Hematopoietic multipotent progenitor cell treated with erythropoietin and hydrocortisone succinate and interleukin-3 and kit ligand, for 17 days (in vitro differentiated cells): ENCODE measurements around the gene SOD2.
"Not testable (repeated sequence)": the region's sequence is repeated elsewhere in the genome, so short reads cannot be mapped to it uniquely, and the experiment has no call there.

Experiments used
- DNase-seq: peaks from one replicate; pipeline ENCODE4 v3.0.0-alpha.2; 2015; ENCODE audit warnings: low spot score

Gene SOD2

GRCh38 chr6:159682295-159682694 is 10.7 kb downstream of the SOD2 start:
- no peak for DNase-seq

GRCh38 chr6:159681191-159681880 is 11.7 kb downstream of the SOD2 start:
- DNase-seq: no peak

GRCh38 chr6:159680104-159680503 is 12.9 kb downstream of the SOD2 start:
- no peak for DNase-seq

GRCh38 chr6:159679091-159680077 is 13.7 kb downstream of the SOD2 start:
- no peak for DNase-seq

- no peak for DNase-seq
Observed at GRCh38 chr6:159678574-159678973, 14.5 kb downstream of the SOD2 start.

- no peak for DNase-seq
Observed at GRCh38 chr6:159677506-159678165, 15.4 kb downstream of the SOD2 start.

GRCh38 chr6:159676890-159677505 is 16.0 kb downstream of the SOD2 start:
- no peak for DNase-seq

- not testable (repeated sequence) for DNase-seq
Observed at GRCh38 chr6:159676236-159676635, 16.8 kb downstream of the SOD2 start.

- DNase-seq: no peak
Observed at GRCh38 chr6:159665868-159666635, 27.0 kb downstream of the SOD2 start.

- not testable (repeated sequence) for DNase-seq
Observed at GRCh38 chr6:159663368-159663889, 29.6 kb downstream of the SOD2 start.

GRCh38 chr6:159661977-159662376 is 31.1 kb downstream of the SOD2 start:
- DNase-seq: not testable (repeated sequence)

GRCh38 chr6:159655409-159655988 is 37.5 kb downstream of the SOD2 start:
- DNase-seq: no peak

GRCh38 chr6:159654483-159655098 is 38.5 kb downstream of the SOD2 start:
- DNase-seq: peak; percentile 67

GRCh38 chr6:159650314-159650713 is 42.7 kb downstream of the SOD2 start:
- no peak for DNase-seq

- no peak for DNase-seq
Observed at GRCh38 chr6:159649441-159649840, 43.6 kb downstream of the SOD2 start.

- no peak for DNase-seq
Observed at GRCh38 chr6:159646733-159647132, 46.3 kb downstream of the SOD2 start.

- no peak for DNase-seq
Observed at GRCh38 chr6:159646116-159646515, 46.9 kb downstream of the SOD2 start.

- DNase-seq: no peak
Observed at GRCh38 chr6:159645640-159646039, 47.4 kb downstream of the SOD2 start.
